Kidney tubule cell (primary cell): ENCODE data around the gene ADD3.

ENCODE experiments used
- DNase-seq: peaks from one replicate; pipeline ENCODE4 v3.0.0-alpha.2; 2018; ENCODE audit warnings: low spot score

ADD3 gene

DNA sequence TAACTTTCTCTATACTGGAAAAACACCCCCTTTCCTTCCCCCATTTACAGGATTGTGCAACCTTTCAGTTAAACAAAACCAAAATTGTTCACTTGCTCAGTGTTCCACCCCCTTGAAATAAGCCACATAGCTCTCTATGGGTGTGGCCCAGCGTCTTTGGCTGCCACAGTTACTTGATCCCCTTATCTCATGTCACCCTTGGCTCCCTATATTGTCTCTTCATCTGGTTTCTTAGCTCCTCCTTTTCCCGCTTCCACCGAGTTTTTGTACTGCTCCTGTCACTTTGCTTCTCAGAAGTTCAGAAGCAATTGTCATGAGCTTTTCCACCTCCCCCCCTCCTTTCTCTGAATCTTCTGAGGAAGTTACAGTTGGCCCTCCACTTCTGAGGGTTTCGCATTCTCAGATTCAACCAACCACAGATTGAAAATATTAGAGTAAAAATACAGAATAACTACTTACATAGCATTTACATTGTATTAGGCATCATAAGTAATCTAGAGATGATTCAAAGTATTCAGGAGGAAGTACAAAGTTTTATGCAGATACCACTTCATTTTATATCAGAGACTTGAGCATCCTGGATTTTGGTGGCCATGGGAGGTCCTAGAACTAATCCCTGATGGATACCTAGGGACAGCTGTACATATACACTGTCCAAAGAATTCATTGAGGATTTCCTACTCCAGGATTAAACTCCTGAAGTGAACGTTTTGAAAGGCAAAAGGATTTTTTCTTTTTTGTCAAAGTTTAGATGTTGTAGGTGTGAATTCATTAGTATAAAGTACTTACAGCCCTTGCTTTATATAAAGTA lies 60.4 kb downstream of the ADD3 start:
- no peak for DNase-seq

DNA sequence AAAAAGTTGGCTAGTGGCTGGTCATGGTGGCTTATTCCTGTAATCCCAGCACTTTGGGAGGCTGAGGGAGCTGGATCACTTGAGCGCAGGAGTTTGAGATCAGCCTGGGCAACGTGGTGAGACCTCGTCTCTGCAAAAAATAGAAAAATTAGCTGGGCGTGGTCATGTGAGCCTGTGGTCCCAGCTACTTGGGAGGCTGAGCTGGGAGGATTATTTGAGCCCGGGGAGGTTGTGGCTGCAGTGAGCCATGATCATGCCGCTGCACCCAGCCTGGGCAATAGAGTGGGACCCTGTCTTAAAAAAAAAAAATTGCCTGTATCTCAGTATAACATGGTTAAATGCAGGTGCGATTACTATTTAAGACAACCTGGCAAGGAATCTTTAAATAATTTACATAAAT lies 61.0 kb downstream of the ADD3 start:
- no peak for DNase-seq

DNA sequence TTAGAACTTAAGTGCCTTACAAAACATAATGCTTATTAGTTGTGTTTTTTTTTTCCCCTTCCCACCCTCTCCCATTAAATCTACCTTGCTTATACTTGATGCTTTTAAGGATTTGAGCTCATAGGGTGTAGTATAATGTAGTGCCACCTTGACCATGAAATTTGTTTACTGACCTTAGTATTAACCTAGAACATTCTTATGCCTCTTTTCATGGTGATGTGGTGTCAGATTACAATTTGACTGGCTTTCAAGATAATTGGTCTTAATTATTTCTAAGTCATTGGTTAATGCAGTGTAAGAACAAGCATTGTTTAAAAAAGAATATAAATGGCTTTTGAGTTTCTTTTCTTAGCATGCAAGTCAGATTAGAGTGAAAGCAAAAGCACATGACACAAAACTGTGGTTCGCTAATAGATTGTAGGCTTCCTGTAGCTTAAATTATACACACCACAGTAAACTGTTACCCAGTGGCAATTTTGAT lies 61.8 kb downstream of the ADD3 start:
- DNase-seq: no peak

DNA sequence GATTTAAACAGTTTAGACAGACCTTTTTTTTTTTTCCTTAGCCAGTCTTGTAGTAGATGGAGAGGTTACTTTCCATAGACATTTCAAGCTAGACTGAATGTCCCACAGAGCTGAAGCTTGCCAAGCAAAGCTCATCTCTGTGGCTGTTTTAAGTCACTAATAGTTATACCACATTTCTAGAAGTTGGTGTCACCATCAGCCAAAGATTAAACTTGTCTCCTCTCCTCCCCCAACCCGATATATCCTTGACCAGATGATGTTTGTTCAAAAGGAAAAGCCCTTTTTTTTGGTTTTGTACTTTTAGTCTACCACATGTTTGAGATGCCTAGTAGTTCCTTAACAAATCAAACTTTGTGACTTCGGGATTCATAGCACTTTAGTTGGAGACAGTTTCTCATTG lies 66.1 kb downstream of the ADD3 start:
- no peak for DNase-seq

DNA sequence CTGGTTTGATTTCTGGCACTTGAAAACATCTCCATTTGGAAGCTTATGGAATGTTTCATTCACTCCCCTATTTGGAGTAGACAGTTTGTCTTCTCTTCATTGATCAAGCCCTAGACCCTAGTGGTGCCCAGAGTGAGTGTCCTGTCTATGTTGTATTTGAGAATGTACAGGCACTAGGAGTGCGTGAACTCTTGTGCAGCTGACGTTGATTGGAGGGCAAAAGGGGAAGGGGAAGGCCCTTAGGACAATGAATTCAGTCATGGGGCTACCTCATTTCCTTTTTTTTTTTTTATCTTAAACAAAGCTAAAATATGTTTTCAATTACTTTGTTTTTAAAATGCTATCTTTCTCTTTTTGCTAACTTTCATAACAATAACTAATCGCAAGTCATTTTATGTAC lies 66.5 kb downstream of the ADD3 start:
- DNase-seq: no peak

DNA sequence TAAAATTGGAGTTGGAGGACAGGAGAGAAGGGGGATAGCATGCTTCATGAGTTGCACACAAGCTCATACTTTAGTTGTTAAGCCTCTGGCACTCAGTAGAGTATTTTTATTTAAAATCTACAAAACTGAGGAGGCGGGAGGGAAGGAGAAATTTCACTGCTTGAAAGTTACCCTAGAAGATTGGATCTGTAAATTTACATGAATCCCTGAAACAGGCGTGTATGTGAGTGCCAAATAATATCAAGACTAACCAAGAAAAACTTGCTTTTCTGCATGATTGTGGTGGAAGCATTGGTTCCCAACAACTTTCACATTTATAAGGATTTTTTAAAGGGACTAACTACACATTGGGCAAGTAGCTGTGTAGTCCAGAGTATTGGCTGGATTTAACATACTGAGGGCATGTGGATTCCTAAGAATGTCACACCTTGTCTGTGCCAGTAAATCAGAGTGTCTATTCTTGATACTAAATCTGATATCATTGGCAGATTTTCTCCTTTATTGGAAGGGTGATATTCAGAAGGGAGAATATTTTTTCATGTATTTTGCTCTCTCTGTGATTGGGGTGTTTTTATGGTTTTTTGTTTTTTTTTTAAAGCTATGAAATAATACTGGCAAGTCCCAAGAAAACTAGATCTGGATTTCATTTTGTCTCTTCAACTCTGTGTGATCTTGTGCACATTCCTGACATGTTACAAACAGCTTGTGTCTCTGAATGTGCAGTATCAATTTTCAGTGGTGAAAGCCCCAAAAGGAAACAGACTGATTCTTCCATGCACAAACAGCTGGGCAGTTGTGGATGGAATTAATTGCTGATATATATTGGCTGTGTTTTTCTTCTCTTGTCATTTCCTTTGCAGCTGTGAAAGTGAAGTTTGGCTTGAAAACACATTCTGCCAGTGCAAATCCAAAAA lies 67.2 kb downstream of the ADD3 start:
- peak; percentile 54 for DNase-seq

DNA sequence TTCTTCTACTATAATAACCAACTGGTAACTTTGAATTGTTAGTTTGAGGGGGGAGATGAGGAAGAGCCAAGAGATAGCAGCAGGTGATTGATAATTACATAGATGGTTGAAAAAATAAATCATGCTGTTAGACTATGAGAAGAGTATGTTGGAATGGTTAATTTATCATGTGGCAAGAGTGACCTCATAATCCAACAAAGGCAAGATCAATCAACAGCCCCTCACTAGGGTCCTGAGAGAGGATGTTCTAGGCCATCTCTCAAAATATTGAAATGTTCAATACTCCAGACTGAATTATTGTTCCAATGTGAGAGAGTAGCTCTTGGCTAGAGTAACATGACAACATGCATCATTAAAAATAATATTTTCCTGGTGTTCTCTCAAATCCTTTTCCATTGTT lies 67.9 kb downstream of the ADD3 start:
- no peak for DNase-seq

DNA sequence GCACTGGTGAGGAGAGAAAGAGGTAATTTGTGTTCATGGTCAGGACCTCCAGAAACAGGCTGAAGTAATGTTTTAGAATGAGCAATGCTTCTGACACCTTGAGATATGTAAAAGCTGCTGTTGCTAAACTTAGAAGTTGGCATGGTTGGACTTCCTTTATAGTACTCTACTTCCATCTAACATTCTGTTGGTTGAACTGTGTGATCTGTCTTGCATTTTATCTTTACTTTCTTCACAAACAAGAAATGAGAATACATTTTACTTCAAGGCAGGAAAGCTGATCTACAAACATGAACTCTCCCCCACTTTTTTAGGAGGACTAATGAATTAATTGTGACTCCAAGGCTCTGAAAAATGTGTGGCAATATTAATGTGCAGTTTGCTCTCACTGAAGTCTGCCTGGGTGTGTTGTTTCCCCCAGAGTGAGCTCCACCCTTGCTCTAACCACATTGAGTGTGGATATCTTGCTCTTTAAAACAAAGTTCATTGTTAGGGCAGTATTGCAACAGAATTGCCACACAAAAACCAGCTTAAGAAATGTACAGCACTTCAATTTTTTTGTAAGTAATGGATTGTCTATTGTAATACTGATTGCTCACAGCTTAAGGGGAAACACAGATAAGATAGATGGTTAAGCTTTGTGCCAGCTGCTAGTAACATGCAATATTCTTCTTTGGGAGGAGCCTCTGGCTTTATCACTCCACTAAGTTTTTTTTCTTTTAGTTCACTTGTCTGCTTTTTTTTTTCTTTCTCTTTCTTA lies 69.0 kb downstream of the ADD3 start:
- DNase-seq: peak; percentile 46

DNA sequence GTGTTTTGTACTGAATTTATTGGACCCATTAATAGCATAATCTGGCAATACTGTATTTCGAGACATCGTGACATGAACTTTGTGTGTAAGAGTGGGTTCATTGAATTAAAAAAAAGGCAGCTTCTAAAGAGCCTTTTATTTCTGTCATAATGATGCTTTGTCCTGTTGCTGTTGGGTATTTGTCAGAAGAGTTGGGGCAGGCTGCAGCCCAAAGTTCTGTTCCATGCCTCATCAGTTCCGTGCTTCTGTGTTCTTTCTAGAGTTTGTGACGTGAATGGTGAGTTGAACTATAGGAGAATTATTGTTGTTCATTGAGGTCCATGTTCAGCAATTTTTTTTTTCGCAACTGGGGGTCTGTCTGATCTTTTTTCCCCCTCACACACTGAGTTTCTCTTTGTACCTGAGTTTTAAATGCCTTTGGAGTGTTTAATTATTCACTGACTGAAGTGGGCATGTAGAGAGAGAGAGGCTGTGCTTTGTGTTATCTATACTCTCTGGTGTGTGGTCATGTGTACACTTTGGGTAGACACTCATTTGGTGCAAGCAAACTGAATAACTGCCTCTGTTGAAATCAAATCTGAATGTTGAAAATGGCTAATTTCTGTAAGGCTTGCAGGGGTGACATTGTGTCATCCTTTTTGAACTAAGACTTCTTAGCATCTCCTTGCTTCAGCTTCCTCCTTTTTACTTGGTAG lies 69.8 kb downstream of the ADD3 start:
- no peak for DNase-seq

DNA sequence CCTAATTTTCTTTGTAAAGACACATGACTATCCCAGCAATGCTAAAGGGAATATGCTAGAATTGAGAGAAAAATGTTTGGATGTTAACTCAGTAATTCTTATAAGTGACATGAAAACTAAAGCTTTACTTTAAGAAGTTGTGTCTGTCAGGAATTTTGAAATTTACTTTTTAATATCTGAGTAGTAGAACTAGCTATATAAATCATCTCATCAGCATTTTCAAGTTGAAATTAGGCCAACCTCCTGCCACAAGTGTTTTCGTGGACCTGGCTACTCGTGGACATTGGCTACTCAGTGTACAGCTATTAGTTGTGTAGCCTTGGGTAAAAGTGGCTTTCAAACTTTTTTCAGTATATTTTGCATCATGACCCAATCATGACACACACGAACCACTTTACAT lies 70.5 kb downstream of the ADD3 start:
- DNase-seq: no peak

DNA sequence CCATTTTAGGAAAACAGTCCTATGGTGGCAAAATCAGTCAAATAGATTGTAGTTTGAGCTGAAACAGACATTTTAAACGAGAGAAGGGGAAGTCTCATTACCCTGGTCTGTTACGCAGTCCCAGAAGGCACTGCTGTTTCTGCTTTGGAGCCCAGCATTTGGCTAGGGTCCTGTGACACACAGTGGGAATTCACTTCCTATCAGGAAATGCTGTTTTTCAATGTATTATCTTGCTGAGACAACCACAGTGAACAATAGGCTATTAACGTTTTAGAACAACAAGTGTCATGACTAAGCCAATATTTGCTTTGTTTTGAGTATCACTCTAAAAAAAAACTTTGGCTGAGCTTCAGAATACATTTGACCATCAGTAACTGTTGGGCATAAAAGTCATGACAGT lies 74.1 kb downstream of the ADD3 start:
- DNase-seq: peak; percentile 84

DNA sequence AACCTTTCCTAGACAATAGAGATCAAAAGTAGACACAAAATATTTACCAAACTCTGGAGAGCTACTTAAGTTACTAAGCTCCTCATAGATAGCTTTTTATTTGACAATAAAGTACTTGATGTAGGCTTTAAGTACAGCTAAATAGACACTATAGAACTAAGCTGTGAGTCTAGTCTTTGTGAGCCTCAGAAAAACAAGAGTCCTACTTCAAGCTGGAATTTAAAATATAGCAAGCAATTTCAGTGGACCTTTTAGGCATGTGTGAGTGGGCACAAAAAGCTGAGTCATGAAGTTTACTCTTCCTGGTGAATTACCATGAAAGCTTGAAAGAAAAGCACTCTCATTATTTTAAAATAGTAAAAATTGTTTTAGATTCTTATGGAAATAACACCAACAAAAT lies 76.1 kb downstream of the ADD3 start:
- peak; percentile 58 for DNase-seq

DNA sequence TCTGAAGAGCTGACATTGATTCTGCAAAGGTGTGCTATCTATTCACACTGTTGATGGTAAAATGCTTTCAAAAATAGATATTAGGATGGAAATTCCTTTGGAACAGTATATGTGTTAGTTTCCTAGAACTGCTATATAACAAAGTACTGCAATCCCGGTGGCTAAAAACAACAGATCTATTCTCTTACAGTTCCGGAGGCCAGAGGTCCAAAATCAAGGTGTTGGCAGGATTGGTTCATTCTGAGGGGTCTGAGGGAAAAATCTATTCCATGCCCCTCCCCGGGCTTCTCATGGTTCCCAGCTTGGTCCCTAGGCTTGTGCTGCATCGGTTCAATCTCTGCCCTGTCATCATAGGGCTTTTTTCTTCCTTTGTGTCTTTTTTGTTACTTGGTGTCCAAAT lies 79.9 kb downstream of the ADD3 start:
- no peak for DNase-seq

DNA sequence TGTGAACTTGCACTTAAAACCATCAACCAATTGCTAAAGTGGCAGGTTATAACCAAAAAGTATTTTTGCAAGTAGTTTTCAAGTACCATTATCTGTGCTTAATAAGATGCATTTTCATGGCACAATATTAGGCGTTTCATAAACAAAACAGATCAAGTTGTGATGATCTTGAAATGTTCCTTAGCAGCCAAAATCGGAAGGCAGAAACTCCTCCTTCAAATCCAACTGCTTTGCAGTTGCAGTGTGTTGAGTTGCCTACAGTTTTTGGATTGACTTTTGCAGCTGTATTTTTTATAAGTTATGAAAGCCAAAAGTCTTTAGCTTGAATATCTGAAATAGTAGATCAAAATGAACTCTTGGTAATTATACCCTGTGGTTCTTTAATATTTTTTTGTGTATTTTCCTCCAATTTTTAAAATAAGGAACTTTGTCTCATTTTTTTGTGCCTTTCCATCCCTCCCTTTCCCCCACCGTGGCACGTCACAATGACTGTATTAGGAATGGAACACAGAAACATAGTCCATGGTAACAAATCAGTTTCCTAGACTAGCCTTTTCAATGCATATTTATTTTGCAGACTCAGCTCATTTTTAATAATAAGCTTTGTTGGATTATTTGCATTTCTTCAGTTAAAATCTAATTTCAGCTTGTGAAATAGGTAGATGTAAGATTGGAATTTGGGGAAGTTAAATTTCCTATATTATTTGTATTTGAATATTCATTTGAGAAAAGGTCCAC lies 80.8 kb downstream of the ADD3 start:
- no peak for DNase-seq

DNA sequence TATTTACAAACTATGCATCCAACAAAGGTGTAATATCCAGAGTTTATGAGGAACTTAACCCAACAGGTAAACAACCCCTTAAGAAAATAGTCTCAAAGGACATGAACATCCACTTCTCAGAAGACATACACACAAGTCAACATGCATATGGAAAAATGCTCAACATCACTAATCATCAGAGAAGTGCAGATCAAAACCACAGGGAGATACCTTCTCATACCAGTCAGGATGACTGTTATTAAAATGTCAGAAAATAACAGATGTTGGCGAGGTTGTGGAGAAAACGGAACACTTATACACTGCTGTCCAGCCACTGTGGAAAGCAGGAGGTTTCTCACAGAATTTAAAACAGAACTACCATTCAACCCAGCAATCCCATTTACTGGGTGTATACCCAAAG lies 84.0 kb downstream of the ADD3 start:
- DNase-seq: no peak

DNA sequence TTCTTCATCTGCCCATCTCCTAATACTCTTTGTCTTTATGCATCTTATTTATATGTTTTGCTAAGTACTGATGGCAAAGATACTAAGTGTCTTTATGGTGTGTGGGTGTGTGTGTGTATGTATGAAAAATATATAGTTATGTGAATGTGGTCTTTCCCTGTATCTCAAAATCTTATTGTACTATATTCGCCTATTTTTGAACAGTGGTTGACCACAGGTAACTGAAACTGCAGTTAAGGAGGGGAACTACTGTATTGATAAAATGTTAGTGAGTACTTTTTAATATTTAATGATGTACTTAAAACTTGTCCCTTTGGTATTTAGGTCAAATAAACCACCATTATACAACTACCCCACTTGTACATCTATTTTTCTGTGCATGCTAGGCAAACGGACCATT lies 85.9 kb downstream of the ADD3 start:
- no peak for DNase-seq

DNA sequence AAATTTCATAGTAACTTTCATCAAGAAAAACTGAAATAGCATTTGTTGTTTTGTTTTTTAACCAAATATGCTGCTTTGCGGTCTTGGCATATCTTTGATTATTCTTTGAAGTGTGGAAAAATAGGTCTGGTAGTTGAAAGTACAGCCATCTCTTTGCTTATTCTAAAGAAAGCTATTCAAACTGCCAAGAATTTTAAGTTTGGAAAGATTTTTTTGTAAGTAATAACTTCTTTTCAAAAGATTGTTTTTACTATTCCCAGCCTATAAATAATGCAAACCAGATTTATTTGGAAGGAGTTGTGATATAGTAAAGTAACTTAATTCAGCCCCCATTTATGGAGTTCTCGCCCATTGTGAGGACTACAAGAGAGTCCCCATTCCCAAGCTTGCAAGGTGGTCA lies 87.0 kb downstream of the ADD3 start:
- no peak for DNase-seq

DNA sequence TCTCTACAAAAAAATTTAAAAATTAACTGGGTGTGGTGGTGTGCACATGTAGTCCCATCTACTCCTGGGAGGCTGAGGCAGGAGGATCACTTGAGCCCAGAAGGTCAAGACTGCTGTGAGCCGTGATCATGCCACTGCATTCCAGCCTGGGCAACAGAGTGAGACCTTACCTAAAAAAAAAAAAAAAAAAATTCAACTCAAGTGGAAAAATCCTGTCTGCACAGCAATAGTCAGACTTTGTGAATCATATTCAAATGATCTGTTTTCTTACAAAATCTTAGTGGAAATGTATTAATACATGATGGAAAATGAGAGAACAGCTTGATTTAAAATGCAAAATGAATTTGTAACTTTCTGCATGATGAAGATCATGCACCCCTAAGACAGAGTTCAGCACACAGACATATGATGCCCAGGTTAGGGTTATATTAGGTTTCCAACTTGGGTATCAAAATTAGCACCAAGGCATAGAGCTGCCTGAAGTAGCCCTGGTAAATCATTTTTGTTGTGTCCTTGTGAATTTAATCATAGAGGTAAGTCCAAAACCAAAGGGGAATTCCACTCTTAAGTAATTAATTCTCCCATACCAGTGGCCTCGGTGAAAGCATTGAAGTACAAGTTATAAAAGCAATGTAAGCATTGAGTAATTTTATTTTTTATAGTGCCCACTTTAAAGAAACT lies 93.8 kb downstream of the ADD3 start:
- peak; percentile 70 for DNase-seq

DNA sequence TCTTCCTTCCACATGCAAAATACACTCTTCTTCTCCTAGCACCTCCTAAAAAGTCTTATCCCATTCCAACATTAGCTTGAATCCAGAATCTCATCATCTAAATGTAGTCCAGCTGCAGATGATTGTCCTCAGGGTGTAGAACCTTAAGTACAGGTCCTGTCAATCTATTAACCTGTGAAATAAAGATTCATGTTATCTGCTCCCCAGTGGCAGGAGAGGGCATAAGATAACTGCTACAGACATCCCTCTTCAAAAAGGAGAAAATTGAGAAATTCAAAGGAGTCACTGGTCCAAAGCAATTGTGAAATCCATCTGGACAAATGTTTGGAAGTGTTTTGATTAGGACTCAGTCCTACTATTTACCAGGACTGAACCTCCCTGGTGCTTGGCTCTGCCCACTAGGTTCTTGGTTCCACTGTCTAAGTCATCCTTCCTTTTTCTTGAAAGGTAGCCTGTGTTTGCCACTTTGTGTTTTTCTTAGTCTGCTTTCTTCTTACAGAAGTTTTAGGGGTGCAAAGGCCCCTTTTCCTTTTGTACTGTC lies 96.2 kb downstream of the ADD3 start:
- no peak for DNase-seq

DNA sequence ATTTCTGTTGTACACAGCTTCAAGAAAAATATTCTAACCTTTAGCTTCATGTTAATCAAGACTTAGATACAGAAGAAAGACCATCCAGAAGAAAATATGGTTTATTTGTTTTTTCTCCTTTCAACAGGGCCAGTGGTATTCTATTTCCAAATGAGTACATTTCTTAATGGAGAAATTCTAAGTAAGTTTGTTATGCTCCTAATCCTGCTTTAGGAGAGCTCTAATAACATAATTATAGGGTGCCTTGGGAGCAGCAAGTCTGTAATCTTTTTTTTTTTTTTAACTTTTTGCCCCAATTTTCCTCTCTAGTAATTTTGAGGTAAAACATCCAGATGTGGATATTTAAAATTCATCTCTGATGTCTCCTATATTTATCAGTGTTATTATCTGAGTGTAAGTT lies 98.1 kb downstream of the ADD3 start:
- DNase-seq: no peak
